ENCODE results near the gene EEFSEC. TPM values are rescaled to one million over a fixed set of nuclear protein-coding genes. Genes with fewer than 3 reads are reported as not detected.

EEFSEC gene
- total and polyA plus RNA-seq, 2 of the 8 experiments (the other 6 are each of a cell fraction or from before 2014, with no cell fraction given): 13.1 to 19.8 TPM

- peaks cover 0 to 6% (median 0%) of the 10 kb centered on the region in 4 experiments; a peak in 4 of 7 replicates for H3K27me3 ChIP-seq (replicated peaks in 1 of 4; ENCODE audit: control insufficient read depth in 3 of 4, extremely low read depth in 1 of 4, insufficient read depth in 3 of 4, low read length in 3 of 4)
- H3K4me3 ChIP-seq (ENCODE audit: extremely low read depth in 1 of 4, insufficient read depth in 2 of 4, low read depth in 3 of 4, low read length in 4 of 4): no peak overlapping the region
- no peak overlapping the region for H2BK20ac ChIP-seq (ENCODE audit: low read length)
- H3K23ac ChIP-seq (ENCODE audit: insufficient read length): no peak overlapping the region
- no peak overlapping the region for H2AFZ ChIP-seq (ENCODE audit: low read length)
- H2AK5ac ChIP-seq (ENCODE audit: low read depth, low read length): no peak overlapping the region
- no peak for FAIRE-seq
- H3K79me1 ChIP-seq (ENCODE audit: low read depth, low read length): no peaks in the 10 kb centered on the region
- no peak overlapping the region for H2BK15ac ChIP-seq (ENCODE audit: low read length)
- H2BK12ac ChIP-seq (ENCODE audit: low read depth, low read length): no peak overlapping the region
- H3K9ac ChIP-seq (replicated peaks in 1 of 4; ENCODE audit: extremely low read depth in 1 of 4, low read depth in 3 of 4, low read length in 3 of 4): no peak overlapping the region
- no peaks in the 10 kb centered on the region for H3K9me3 ChIP-seq (ENCODE audit: insufficient read depth in 2 of 2, low read depth in 1 of 2, low read length in 1 of 2)
- no peak overlapping the region for H2BK120ac ChIP-seq (replicated peaks; ENCODE audit: low read depth, low read length)
- H3K36me3 ChIP-seq (ENCODE audit: control insufficient read depth in 2 of 4, insufficient read depth in 4 of 4, low read length in 3 of 4): no peaks in the 10 kb centered on the region
- H3K27ac ChIP-seq (ENCODE audit: low read depth, low read length): no peak overlapping the region
- H3K56ac ChIP-seq (replicated peaks; ENCODE audit: insufficient read length, low read depth, low read length): no peak overlapping the region
- H3K4ac ChIP-seq (replicated peaks; ENCODE audit: insufficient read length, low read depth, low read length): no peak overlapping the region
- no peak overlapping the region for H3K14ac ChIP-seq (ENCODE audit: insufficient read length)
- no peak overlapping the region for H2BK5ac ChIP-seq (ENCODE audit: low read depth, low read length)
- no peak overlapping the region for H4K5ac ChIP-seq (ENCODE audit: insufficient read length, low read depth, low read length)
- no peak overlapping the region for H3K4me2 ChIP-seq (ENCODE audit: insufficient read depth in 1 of 2, low read depth in 2 of 2, low read length in 2 of 2)
- H3K23me2 ChIP-seq (ENCODE audit: low read depth, low read length): no peaks in the 10 kb centered on the region; the same call in 1 of the 2 replicates
- TF ChIP-seq SRF (IDR thresholded peaks at IDR 0.05; ENCODE audit: low read depth, low read length): no peak
- no peak for TF ChIP-seq CTBP2 (IDR thresholded peaks at IDR 0.05; ENCODE audit: borderline replicate concordance, insufficient read depth, insufficient read length, low read length)
- no peak for TF ChIP-seq BRCA1 (IDR thresholded peaks at IDR 0.05; ENCODE audit: low read depth, low read length)
- TF ChIP-seq BACH1 (IDR thresholded peaks at IDR 0.05; ENCODE audit: low read length): no peak
- TF ChIP-seq SIRT6 (IDR thresholded peaks at IDR 0.05; ENCODE audit: low read length): no peak
- no peak for TF ChIP-seq CREB1 (IDR thresholded peaks at IDR 0.05)
- no peak for TF ChIP-seq CHD2 (IDR thresholded peaks at IDR 0.05; ENCODE audit: low read length)
- TF ChIP-seq SP4 (IDR thresholded peaks at IDR 0.05; ENCODE audit: low read length): no peak
- no peak for TF ChIP-seq SP1 (IDR thresholded peaks at IDR 0.05; ENCODE audit: low read depth, low read length)
- no peak for TF ChIP-seq TEAD4 (IDR thresholded peaks at IDR 0.05; ENCODE audit: low read depth, low read length)
- ChIA-PET POLR2A (ENCODE audit: partially characterized antibody) (interaction anchor here (1.3 kb wide), 1 partner anchor 8 kb away, joined by 3 read pairs; no protein-coding TSS in a partner anchor), CTCF (ENCODE audit: partially characterized antibody) (interaction anchor here (1.1 to 12.7 kb wide), 4 partner anchors 17 to 41 kb away, joined by 3 to 135 read pairs (median 10); no protein-coding TSS in a partner anchor)
- no peak for DNase-seq (ENCODE audit: low read depth in 1 of 2, low spot score in 2 of 2)
- WGBS, 2 experiments (ENCODE audit: extremely low coverage in 1 of 2, insufficient coverage in 1 of 2, insufficient read length in 1 of 2, insufficient replicate concordance in 2 of 2, low coverage in 1 of 2, low lambda C conversion rate in 2 of 2, missing lambda C conversion rate in 1 of 2): 85% methylated on average over 16 of the region's 16 CpGs; no CpG with 5 or more reads in 1 of the 2 experiments
- H3K4me1 ChIP-seq (replicated peaks in 1 of 4; ENCODE audit: control insufficient read depth in 3 of 4, insufficient read depth in 4 of 4, low read length in 3 of 4): peaks cover 0 to 5% (median 0%) of the 10 kb centered on the region in 4 experiments; a peak in 1 of 7 replicates
- no peaks in the 10 kb centered on the region for H3K79me2 ChIP-seq (ENCODE audit: control insufficient read depth in 1 of 2, insufficient read depth in 2 of 2, low read length in 2 of 2)
- no peaks in the 10 kb centered on the region for H4K20me1 ChIP-seq (replicated peaks in 1 of 2; ENCODE audit: control insufficient read depth in 1 of 2, insufficient read depth in 2 of 2, low read length in 2 of 2)
- no peak overlapping the region for H4K91ac ChIP-seq (replicated peaks; ENCODE audit: insufficient read length, low read length)
- no peak overlapping the region for H4K8ac ChIP-seq (ENCODE audit: extremely low read depth, insufficient read depth, low read length)
- H3K18ac ChIP-seq (ENCODE audit: extremely low read depth, low read length): no peak overlapping the region
Observed at GRCh38 chr3:128455786-128456748, 302.8 kb downstream of the EEFSEC start.
